GM21360 (cell line): ENCODE data around the gene MRAS.
A peak's percentile ranks its signal among the peaks of the same experiment; 100 is the strongest.

ENCODE experiments used
- ATAC-seq: cut with Tn5 transposase; IDR thresholded peaks from one replicate; pipeline ENCODE4 v1.9.1; 2021; ENCODE audit warnings: mild to moderate bottlenecking, moderate library complexity; ENCODE audit not compliant: unreplicated experiment

Gene MRAS

GRCh38 chr3:138347960-138348753 is at the start of gene MRAS:
Gene MRAS (plus strand): TSS chr3:138348579. CDS start chr3:138372884, 24,305 bp downstream.
- ATAC-seq, result no peak

DNA sequence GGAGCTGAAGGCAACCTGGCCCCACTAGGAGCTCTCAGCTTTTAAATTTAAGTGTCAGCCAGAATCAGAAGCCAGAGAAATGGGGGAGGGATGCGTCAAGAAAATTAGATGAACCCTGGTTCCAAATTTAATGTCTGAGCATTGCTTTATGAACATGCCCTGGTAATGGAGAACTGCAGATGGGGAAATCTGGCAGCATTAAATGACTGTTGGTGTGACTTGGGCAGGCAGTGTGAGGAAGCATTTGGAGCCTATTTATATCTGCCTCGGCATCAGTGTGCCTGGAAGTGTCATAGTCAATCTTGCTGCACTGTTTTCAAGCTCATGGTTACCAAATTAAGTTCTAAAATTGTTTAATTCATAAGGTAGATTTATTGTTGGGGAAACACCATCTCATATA is 47.7 kb upstream of the MRAS start:
- ATAC-seq, result no peak

- ATAC-seq, result no peak
Observed at GRCh38 chr3:138303474-138303873, 44.9 kb upstream of the MRAS start.

DNA sequence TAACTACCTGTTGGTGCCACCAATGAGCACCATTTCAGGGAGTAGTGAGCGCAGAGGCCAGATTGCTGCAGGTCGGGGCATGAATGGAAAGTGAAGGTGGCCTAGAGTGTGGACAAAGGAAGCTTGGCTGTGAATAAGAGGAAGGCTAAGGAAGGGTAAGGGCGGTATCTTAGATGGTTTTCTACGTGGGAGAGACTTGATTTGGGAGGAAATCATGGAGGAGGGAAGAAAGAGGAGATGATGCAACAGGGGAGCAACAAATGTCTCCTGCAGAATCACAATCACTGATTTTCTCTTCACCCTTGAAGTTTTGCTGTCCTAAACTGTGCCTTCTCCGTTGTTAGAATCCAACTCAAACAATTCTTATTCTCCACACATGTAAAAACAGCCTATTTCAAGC is 40.5 kb upstream of the MRAS start:
- no peak for ATAC-seq

DNA sequence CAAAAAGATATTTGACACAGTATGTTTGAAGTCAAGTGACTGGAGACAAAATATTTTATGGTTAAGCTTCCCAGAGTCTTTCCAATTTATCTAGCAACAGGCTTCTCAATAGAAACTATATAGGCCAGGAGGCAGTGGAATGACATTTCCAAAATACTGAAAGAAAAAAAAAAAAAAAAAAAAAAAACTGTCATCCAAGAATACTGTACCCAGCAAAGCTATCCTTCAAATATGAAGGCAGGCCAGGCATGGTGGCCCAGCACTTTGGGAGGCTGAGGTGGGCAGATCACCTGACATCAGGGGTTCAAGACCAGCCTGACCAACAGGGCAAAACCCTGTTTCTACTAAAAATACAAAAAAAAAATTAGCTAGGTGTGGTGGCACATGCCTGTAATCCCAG is 39.6 kb upstream of the MRAS start:
- no peak for ATAC-seq

DNA sequence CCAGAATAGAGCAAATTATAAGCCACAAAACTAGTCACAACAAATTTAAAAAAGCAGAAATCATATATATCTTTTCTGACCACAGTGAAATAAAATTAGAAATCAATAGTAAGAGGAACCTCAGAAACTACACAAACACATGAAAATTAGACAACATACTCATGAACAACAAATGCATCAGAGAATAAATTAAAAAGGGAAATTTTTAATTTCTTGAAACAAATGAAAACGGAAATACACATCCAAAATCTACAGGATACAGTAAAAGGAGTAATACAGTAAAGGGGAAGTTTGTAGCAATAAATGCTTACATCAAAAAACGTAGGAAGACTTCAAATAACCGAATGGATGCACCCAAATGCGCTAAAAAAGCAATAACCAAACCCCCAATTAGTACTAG is 37.9 kb upstream of the MRAS start:
- no peak for ATAC-seq

DNA sequence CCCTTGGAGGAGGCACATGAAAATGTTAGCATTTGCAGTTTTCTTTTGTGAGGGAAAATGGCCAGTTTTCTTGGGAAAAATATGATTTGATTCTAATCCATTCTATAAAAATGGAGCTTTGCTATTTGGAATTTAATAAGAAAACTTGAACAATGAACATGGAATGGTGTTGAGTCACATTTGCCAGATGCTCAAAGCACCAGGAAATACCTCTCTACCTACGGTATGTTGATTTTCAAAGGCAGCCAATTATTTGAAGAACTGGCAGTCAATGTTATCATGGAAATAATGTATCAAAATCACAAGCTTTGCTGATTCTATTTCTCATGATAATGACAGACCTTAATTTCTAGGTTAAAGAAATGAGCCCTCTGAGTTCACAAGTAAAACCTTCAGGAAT is 33.6 kb upstream of the MRAS start:
- ATAC-seq, result no peak

DNA sequence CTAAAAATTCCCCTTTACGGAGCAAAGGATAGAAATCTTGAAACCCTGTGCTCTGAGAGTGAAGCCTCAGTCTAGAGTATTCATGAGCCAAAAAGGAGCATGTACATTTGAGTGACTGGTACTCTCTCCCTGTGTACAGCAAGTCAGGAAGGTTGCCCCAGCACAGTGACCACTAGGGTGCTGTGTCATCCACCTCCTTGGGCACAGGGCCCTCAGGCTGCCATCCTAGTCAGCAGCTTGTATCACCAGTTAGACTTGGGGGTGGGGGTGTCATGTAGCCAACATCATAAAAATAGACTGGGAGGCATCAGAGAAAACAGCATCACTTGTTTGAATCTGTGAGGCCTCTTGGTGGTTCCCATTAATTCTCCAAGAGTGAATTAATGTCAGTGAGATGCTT is 30.7 kb upstream of the MRAS start:
- no peak for ATAC-seq

DNA sequence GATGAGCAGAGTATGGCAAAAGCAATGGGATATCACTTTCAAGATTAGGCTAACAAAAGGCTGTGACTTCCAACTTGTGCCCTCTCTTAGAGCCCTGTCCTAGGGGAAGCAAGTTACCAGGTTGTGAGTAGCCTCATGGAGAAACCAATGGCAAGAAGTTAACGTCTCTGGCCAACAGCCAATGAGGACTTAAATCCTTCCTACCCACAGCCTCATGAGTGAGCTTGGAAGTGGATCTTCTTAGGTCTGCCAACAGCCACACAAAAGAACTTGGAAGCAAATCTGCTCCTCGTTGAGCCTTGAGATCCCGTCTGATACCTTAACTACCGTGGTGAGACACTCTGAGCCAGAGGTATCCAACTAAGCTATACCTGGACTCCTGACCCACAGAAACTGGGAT is 24.4 kb upstream of the MRAS start:
- ATAC-seq, result no peak

DNA sequence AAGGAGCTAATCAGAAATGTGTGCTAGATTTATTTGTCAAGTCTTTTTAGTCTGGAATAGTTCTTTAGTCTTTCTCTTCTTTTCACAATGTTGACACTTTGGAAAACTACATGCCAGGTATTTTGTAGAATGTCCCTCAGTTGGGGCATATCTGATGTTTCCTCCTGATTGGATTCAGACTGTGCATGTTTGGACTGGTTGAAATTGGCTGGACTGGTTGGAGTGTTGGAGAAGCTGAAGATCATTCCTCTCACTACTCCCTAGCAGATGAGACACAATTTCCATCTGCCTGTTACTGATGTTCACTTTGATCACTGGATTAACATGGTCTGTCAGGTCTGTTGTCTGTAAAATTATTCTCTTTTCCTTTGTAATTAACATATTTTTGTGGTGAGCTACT is 22.4 kb upstream of the MRAS start:
- no peak for ATAC-seq

- ATAC-seq, result no peak
Observed at GRCh38 chr3:138326866-138327595, 21.3 kb upstream of the MRAS start.

- no peak for ATAC-seq
Observed at GRCh38 chr3:138327831-138328230, 20.5 kb upstream of the MRAS start.

- no peak for ATAC-seq
Observed at GRCh38 chr3:138328341-138328740, 20.0 kb upstream of the MRAS start.

DNA sequence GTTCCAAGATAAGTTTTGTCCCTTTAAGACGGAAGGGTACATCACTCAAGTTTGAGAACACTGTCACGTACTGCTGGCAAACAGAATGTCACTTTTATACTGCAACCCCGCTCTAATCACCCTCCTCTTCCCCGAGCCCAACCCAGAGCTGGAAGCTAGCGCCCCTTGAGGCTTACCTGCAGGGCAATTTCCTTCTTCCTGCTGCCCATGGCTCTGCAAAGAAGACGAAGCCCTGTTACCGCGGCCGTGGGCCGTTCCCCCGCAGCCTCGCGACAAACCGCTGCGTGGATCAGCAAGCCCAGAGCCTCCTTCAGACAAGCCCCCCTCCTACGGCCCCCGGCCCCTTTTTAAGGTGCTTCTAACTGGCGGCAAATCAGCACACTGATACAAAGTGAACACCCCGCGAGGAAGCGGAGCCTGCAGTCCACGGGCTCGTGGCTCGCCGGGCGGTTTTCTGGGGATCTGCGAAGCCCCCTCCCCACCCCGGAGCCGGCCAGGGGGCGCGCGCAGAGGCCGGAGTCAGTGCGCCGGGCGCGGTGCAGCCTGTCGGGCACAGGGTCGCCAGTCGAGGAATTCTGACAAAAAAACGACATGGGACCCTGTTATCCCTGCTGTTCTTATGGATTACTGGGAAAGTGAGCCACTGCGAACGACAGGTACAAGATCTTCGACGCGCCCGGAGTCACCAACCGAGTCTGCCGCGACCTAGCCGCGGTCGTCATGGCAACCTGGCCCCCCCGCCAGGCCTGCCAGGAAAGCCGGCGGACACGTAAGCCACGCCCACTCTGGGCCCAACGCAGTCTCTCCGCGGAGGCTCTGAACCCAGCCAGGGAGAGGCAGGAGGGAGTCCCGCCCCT is 19.0 kb upstream of the MRAS start, which contains the start of gene NME9:
NME9 (minus strand) TSS at position 725 of the 857 bp plus-strand sequence; CDS start at position 209, 516 bp downstream.
- ATAC-seq, result peak; percentile 72

- no peak for ATAC-seq
Observed at GRCh38 chr3:138329984-138330293, 18.4 kb upstream of the MRAS start.

DNA sequence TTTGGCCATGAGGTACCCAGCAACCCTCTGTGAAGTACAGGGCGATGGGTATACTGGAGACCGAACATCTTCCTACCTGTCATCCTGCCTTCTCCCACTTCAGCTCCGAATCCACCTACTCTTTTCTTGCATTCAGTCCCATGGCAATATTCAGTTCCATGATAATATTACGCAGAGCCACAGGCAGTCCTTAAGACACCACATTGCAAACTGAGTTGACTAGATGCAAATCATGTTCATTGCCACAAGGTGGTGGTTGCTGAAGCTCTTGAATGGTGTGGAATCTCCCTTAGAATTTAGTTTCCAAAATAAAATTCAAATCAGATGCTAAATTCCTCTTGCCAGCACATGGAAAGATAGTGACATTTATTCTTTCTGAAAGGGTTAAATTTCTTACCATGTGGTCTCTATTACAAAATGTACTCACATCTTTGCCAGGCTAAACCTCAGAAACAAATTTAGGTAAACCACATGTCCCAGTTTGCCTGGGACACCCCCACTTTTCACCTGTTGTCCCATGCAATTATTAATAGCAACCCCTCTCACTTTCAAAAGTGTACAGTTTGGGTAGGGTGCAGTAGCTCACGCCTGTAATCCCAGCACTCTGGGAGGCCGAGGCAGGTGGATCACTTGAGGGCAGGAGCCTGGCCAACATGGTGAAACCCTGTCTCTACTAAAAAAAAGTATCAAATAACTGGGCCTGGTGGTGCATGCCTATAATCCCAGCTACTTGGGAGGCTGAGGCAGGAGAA is 17.1 kb upstream of the MRAS start:
- ATAC-seq, result no peak

- ATAC-seq, result no peak
Observed at GRCh38 chr3:138332472-138333073, 15.8 kb upstream of the MRAS start.

DNA sequence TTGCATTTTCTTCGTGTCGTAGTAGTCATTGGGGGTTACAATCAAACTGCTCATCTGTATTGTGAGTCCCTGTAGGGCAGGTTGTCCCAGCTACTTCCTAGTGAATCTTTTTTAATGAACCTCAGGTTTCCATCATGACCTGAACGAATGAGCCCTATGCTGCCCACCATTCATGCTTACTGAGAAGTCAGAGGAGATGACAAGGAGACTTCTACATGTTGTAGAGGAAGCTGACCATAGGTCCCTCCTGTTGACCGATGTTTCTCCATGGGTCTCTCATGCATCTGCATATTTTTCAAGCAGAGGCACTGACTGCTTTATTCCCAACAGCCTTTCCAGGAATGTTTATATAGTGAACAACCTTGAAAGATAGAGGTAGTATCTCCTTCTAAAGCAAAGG is 13.8 kb upstream of the MRAS start:
- ATAC-seq, result no peak

DNA sequence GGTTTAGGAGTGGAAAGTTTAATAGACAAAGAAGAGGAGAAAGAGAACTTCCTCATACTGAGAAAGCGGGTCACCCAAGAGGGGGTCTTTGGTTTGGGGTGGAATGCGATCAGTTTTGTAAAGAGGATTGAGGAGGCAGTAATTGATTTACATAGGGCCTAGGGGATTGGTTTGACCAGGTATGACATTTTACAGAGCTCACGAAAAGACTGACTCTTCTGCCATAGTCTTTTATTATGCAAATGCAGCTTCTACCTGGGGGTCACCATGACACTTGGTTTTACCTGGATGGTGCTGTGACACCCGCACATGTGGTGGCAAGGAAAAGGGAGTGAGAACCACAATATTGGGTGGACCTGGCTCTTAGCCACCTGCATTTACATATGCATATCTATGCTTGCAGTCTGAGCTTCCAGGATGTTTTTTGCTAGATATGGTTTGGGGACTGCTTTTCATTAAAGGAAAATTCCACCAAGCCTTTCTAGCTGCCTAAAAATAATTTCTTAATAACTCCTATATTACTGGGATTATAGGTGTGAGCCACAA is 11.9 kb upstream of the MRAS start:
- no peak for ATAC-seq

- no peak for ATAC-seq
Observed at GRCh38 chr3:138338244-138338643, 10.1 kb upstream of the MRAS start.
